ENCODE data around the gene CCDC68. TPM values are rescaled to one million over a fixed set of nuclear protein-coding genes. Genes with fewer than 3 reads are reported as not detected.

Gene CCDC68
- total RNA-seq, 6 donors from 2014 or later: 12.4 to 37.7 (median 26.2) TPM

DNA sequence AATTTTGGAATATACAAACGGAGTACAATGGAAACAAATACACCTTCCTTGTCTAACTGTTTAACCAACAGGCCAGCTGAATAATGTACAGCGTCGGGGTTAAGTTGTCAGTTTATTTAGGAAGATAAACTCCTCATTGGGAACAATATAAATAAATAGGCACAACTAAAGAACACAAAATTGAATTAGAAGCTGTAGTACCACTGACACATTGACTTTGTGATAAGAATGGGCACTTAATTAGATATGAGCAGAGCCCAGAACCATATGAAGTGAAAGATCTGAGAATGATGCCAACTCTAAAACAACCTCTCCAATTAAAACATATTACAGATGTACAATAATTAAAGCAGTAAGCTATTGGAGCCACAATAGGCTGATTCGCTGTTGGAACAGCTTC is 44.4 kb downstream of the CCDC68 start:
- Histone ChIP-seq H3K27me3 (no peaks in the 10 kb centered on the region), H3K27ac (no peak overlapping the region), H3K36me3 (peaks cover 0 to 82% (median 6%) of the 10 kb centered on the region in 4 donors), H3K4me1 (no peaks in the 10 kb centered on the region), H3K9me3 (no peaks in the 10 kb centered on the region), H3K4me3 (no peak overlapping the region)
- no peak for DNase-seq
- TF ChIP-seq CTCF (IDR thresholded peaks at IDR 0.05) (no peak), EP300 (IDR thresholded peaks at IDR 0.05) (no peak), POLR2A (IDR thresholded peaks at IDR 0.05) (no peak), POLR2AphosphoS5 (IDR thresholded peaks at IDR 0.05) (no peak)
- 90% methylated on average over 4 of the region's 4 CpGs for WGBS, 2 donors
- ATAC-seq (ENCODE audit: low FRiP score in 2 of 2): no peak

DNA sequence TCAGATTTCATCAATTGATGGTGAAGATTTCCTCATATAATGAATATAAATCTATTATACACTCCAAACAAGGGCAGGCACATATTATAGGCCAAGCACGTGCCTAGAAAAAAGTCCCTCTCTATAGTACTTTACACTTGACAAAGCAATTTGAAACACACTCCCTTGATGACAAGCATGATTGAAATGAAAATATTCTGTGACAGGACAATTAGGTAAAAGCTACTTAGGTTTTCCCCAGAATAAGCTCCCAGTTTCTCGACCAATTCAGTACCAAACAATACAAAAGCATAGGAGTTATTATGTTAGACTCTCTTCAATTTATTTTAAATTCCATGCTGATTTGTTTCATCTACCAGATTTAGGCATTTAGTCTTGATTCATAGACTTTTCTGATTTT is 47.7 kb downstream of the CCDC68 start:
- Histone ChIP-seq H3K27ac (no peak overlapping the region), H3K4me3 (no peak overlapping the region), H3K27me3 (no peaks in the 10 kb centered on the region), H3K9me3 (no peaks in the 10 kb centered on the region), H3K4me1 (no peaks in the 10 kb centered on the region), H3K36me3 (peaks cover 0 to 70% (median 2%) of the 10 kb centered on the region in 4 donors)
- TF ChIP-seq EP300 (IDR thresholded peaks at IDR 0.05) (no peak), POLR2AphosphoS5 (IDR thresholded peaks at IDR 0.05) (no peak), CTCF (IDR thresholded peaks at IDR 0.05) (no peak)
- 86 to 87% methylated on average over 2 of the region's 2 CpGs for WGBS, 2 donors
- DNase-seq (no peak), ATAC-seq (ENCODE audit: low FRiP score in 2 of 2) (no peak)

- H3K27me3 ChIP-seq: no peaks in the 10 kb centered on the region
- no peak overlapping the region for H3K4me3 ChIP-seq
- peaks cover 0 to 61% (median 1%) of the 10 kb centered on the region in 4 donors for H3K36me3 ChIP-seq
- no peak overlapping the region for H3K27ac ChIP-seq
- ATAC-seq (ENCODE audit: low FRiP score in 2 of 2) (peak in 1 of 2 donors; percentile 54), DNase-seq (peak in 1 of 2 donors; percentile 20)
- H3K9me3 ChIP-seq: no peaks in the 10 kb centered on the region
- 84 to 100% methylated on average over 1 to 6 of the region's 6 CpGs for WGBS, 2 donors
- H3K4me1 ChIP-seq: no peaks in the 10 kb centered on the region
- TF ChIP-seq CTCF (IDR thresholded peaks at IDR 0.05): no peak
- TF ChIP-seq POLR2AphosphoS5 (IDR thresholded peaks at IDR 0.05): no peak
- TF ChIP-seq EP300 (IDR thresholded peaks at IDR 0.05): no peak
- TF ChIP-seq POLR2A (IDR thresholded peaks at IDR 0.05): no peak
Observed at GRCh38 chr18:54910161-54910919, 48.9 kb downstream of the CCDC68 start.

GRCh38 chr18:54909538-54909937 is 49.7 kb downstream of the CCDC68 start:
- Histone ChIP-seq H3K36me3 (peaks cover 0 to 59% (median 1%) of the 10 kb centered on the region in 4 donors), H3K4me3 (no peak overlapping the region), H3K9me3 (no peaks in the 10 kb centered on the region), H3K27ac (no peak overlapping the region), H3K27me3 (no peaks in the 10 kb centered on the region), H3K4me1 (no peaks in the 10 kb centered on the region)
- TF ChIP-seq CTCF (IDR thresholded peaks at IDR 0.05): no peak
- no peak for TF ChIP-seq POLR2AphosphoS5 (IDR thresholded peaks at IDR 0.05)
- no peak for TF ChIP-seq EP300 (IDR thresholded peaks at IDR 0.05)
- TF ChIP-seq POLR2A (IDR thresholded peaks at IDR 0.05): no peak
- 84 to 93% methylated on average over 5 to 11 of the region's 11 CpGs for WGBS, 2 donors
- peak in 1 of 2 donors; percentile 39 for ATAC-seq (ENCODE audit: low FRiP score in 2 of 2)
- peak in 1 of 2 donors; percentile 19 for DNase-seq

Data from upper lobe of left lung (tissue), 6 donors.